GM06990 (cell line): Measurements from ENCODE around the gene TTLL5.

Source experiments
- DNase-seq: peaks from one replicate; pipeline ENCODE4 v3.0.0-alpha.2; 2011; ENCODE audit not compliant: insufficient read length; ENCODE audit errors: extremely low read depth
- H3K27me3 ChIP-seq: replicated peaks from 2 replicates; pipeline ENCODE4 v1.6.0; 2011; ENCODE audit warnings: low read length; ENCODE audit not compliant: control insufficient read depth, insufficient read depth
- H3K36me3 ChIP-seq: 2 replicates; pipeline ENCODE4 v1.5.1; 2011; ENCODE audit warnings: low read length; ENCODE audit not compliant: control insufficient read depth, insufficient read depth
- H3K4me3 ChIP-seq: replicated peaks from 2 replicates; pipeline ENCODE4 v1.5.1; 2011; ENCODE audit warnings: low read depth, mild to moderate bottlenecking, control low read depth, low read length
- CTCF ChIP-seq: IDR thresholded peaks from 2 replicates; pipeline ENCODE4 v1.5.1; 2011; ENCODE audit warnings: low read length, control low read depth, mild to moderate bottlenecking, inconsistent platforms; ENCODE audit not compliant: insufficient read depth, poor library complexity, severe bottlenecking

TTLL5 gene

GRCh38 chr14:75803765-75804164 is 142.7 kb downstream of the TTLL5 start:
- Histone ChIP-seq H3K27me3 (no peaks in the 10 kb centered on the region), H3K36me3 (peaks cover 2% of the 10 kb centered on the region), H3K4me3 (no peak overlapping the region)
- TF ChIP-seq CTCF: no peak
- DNase-seq: no peak

GRCh38 chr14:75804570-75805275 is 143.7 kb downstream of the TTLL5 start:
- DNase-seq: no peak
- Histone ChIP-seq H3K36me3 (peaks cover 2% of the 10 kb centered on the region), H3K4me3 (no peak overlapping the region), H3K27me3 (no peaks in the 10 kb centered on the region)
- TF ChIP-seq CTCF: no peak

- peaks cover 2% of the 10 kb centered on the region for H3K36me3 ChIP-seq
- no peaks in the 10 kb centered on the region for H3K27me3 ChIP-seq
- no peak overlapping the region for H3K4me3 ChIP-seq
- no peak for DNase-seq
- TF ChIP-seq CTCF: no peak
Observed at GRCh38 chr14:75805646-75806045, 144.6 kb downstream of the TTLL5 start.

- DNase-seq: no peak
Observed at GRCh38 chr14:75806352-75806832, 145.3 kb downstream of the TTLL5 start.

GRCh38 chr14:75807667-75808360 is 146.8 kb downstream of the TTLL5 start:
- DNase-seq: no peak
- TF ChIP-seq CTCF: no peak
- peaks cover 2% of the 10 kb centered on the region for H3K36me3 ChIP-seq

More at GRCh38 chr14:75806352-75806832, 145.3 kb downstream of the TTLL5 start:
- Histone ChIP-seq H3K36me3 (peaks cover 2% of the 10 kb centered on the region), H3K4me3 (no peak overlapping the region), H3K27me3 (no peaks in the 10 kb centered on the region)
- no peak for TF ChIP-seq CTCF

More at GRCh38 chr14:75807667-75808360, 146.8 kb downstream of the TTLL5 start:
- Histone ChIP-seq H3K4me3 (no peak overlapping the region), H3K27me3 (no peaks in the 10 kb centered on the region)
